22Rv1 (cell line): ENCODE results near the gene PRKCE.

Experiments
- ZFX ChIP-seq: fragments of 450-650 bp; IDR thresholded peaks from 2 replicates; pipeline ENCODE4 v1.6.1; 2017; ENCODE audit warnings: antibody characterized with exemption, borderline replicate concordance
- TF ChIP-seq, protein P1 (sequence below): fragments of 450-650 bp; IDR thresholded peaks from 2 replicates; pipeline ENCODE4 v1.5.1; 2017; ENCODE audit warnings: mild to moderate bottlenecking

GRCh38 chr2:46150445-46150955, 499.0 kb downstream of the PRKCE start:
- TF ChIP-seq, protein P1, sequence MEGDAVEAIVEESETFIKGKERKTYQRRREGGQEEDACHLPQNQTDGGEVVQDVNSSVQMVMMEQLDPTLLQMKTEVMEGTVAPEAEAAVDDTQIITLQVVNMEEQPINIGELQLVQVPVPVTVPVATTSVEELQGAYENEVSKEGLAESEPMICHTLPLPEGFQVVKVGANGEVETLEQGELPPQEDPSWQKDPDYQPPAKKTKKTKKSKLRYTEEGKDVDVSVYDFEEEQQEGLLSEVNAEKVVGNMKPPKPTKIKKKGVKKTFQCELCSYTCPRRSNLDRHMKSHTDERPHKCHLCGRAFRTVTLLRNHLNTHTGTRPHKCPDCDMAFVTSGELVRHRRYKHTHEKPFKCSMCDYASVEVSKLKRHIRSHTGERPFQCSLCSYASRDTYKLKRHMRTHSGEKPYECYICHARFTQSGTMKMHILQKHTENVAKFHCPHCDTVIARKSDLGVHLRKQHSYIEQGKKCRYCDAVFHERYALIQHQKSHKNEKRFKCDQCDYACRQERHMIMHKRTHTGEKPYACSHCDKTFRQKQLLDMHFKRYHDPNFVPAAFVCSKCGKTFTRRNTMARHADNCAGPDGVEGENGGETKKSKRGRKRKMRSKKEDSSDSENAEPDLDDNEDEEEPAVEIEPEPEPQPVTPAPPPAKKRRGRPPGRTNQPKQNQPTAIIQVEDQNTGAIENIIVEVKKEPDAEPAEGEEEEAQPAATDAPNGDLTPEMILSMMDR = no peak
- TF ChIP-seq ZFX = no peak
